Esophagus (tissue), 2 donors: Measurements from ENCODE around the gene AHCYL1. TPM values are rescaled to one million over a fixed set of nuclear protein-coding genes. Genes with fewer than 3 reads are reported as not detected.

Source experiments
- H3K27ac ChIP-seq, 2 donors: one replicate each; pipeline ENCODE4 v1.5.1; 2013; ENCODE audit warnings: low read depth in 2 of 2, mild to moderate bottlenecking in 2 of 2, inconsistent platforms in 1 of 2, low read length in 1 of 2, moderate library complexity in 1 of 2
- H3K27me3 ChIP-seq, 2 donors: one replicate each; pipeline ENCODE4 v1.6.1; 2013; ENCODE audit warnings: low read length in 2 of 2, control low read depth in 1 of 2, mild to moderate bottlenecking in 1 of 2; ENCODE audit not compliant: insufficient read depth in 2 of 2, control insufficient read depth in 1 of 2
- H3K36me3 ChIP-seq, 2 donors: one replicate each; pipeline ENCODE4 v1.6.1; 2013; ENCODE audit warnings: low read length in 1 of 2; ENCODE audit not compliant: control insufficient read depth in 2 of 2, insufficient read depth in 2 of 2
- H3K4me1 ChIP-seq, 2 donors: one replicate each; pipeline ENCODE4 v1.6.1; 2013; ENCODE audit warnings: low read length in 1 of 2; ENCODE audit not compliant: control insufficient read depth in 2 of 2, insufficient read depth in 2 of 2
- H3K4me3 ChIP-seq, 2 donors: one replicate each; pipeline ENCODE4 v1.5.1; 2013; ENCODE audit warnings: low read length in 2 of 2, mild to moderate bottlenecking in 2 of 2, low read depth in 1 of 2, moderate library complexity in 1 of 2
- H3K9me3 ChIP-seq, 2 donors: one replicate each; pipeline ENCODE4 v1.6.1; 2013; ENCODE audit warnings: mild to moderate bottlenecking in 2 of 2, low read depth in 1 of 2, low read length in 1 of 2, moderate library complexity in 1 of 2; ENCODE audit not compliant: control insufficient read depth in 2 of 2, insufficient read depth in 1 of 2
- WGBS, 2 donors: extraction: QIAGEN DNeasy Blood & Tissue Kit; methylation state at CpG; one replicate each; pipeline ENCODE4 v1.1.7; 2013; 5-methylcytosine and 5-hydroxymethylcytosine counted together
- polyA plus RNA-seq, 2 donors: library from polyadenylated mRNA; stranded (reverse); fragments of 200-250 nt; gene quantifications; one replicate each; pipeline ENCODE4 v1.2.3, GENCODE V29; 2013
- donor health status: healthy with polysubstance abuse.
- donor health status: Bipolar disorder and iron deficiency.

The AHCYL1 gene
- polyA plus RNA-seq, 2 donors: 22.6 to 34.7 TPM

GRCh38 chr1:110055493-110056284 is 71.1 kb downstream of the AHCYL1 start:
- peaks cover 0 to 3% of the 10 kb centered on the region in 2 donors for H3K4me1 ChIP-seq
- no peak overlapping the region for H3K27ac ChIP-seq
- H3K27me3 ChIP-seq: no peaks in the 10 kb centered on the region
- H3K36me3 ChIP-seq: peaks cover 27 to 59% of the 10 kb centered on the region in 2 donors
- no peaks in the 10 kb centered on the region for H3K9me3 ChIP-seq
- WGBS, 2 donors: 64 to 69% methylated on average over 5 of the region's 5 CpGs
- H3K4me3 ChIP-seq: no peak overlapping the region

GRCh38 chr1:110056285-110056683 is 71.7 kb downstream of the AHCYL1 start:
- Histone ChIP-seq H3K36me3 (peaks cover 21 to 56% of the 10 kb centered on the region in 2 donors), H3K27me3 (no peaks in the 10 kb centered on the region), H3K9me3 (no peaks in the 10 kb centered on the region), H3K4me1 (peaks cover 0 to 3% of the 10 kb centered on the region in 2 donors), H3K4me3 (no peak overlapping the region), H3K27ac (peak overlapping the region in 1 of 2 donors; percentile 57)
- WGBS, 2 donors: 41 to 65% methylated on average over 4 of the region's 4 CpGs

DNA sequence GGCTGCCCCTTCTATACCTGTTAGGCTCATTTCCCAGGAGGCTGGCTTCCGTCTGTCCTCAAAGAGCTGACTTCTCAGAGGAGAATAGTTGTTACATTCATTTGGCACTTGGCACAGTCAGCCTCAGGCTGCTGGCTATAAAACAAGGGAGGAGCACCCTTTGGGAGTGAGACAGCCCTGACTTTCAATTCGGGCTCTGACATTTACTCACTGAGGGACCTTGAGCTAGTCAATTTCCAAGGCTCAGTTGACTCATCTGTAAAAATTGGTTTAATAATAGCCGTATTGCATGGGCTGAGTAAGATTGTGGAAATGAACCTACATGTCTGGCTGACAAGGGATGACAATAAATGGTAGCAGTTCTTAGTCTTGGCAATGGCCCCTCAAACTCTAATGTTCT is 72.2 kb downstream of the AHCYL1 start:
- H3K36me3 ChIP-seq: peaks cover 16 to 54% of the 10 kb centered on the region in 2 donors
- no peaks in the 10 kb centered on the region for H3K27me3 ChIP-seq
- peaks cover 0 to 3% of the 10 kb centered on the region in 2 donors for H3K4me1 ChIP-seq
- 32 to 45% methylated on average over 3 of the region's 3 CpGs for WGBS, 2 donors
- no peaks in the 10 kb centered on the region for H3K9me3 ChIP-seq
- no peak overlapping the region for H3K4me3 ChIP-seq
- peak overlapping the region in 1 of 2 donors; percentile 57 for H3K27ac ChIP-seq

DNA sequence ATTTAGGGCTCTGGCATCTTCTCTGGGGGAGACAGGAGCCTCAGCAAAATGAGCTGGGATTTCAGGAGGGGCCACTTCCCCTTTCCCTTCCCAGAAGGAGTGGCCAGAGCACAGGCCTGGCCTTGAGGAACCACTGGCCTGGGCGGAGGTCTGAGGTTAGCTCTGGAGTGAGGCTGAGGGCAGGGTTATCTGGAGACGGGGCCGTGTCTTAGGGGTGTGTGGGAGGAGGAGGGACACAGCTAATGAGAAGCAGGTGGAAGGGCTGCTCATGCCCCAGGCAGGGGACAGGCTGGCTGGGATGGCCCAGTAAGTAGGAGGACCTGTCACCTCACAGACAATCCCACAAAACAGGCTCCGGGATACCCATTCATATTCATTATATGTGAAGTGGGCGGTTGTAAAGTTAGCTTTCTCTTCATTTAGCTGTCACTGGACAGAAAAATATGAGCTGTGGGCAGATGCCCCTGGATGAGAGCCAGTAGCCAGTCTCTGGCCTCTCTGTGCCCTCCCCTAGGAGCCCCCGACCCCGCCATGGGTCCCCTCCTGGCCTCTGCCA is 73.5 kb downstream of the AHCYL1 start:
- Histone ChIP-seq H3K36me3 (peaks cover 15 to 43% of the 10 kb centered on the region in 2 donors), H3K4me1 (peaks cover 0 to 3% of the 10 kb centered on the region in 2 donors), H3K27me3 (no peaks in the 10 kb centered on the region), H3K27ac (no peak overlapping the region), H3K9me3 (no peaks in the 10 kb centered on the region), H3K4me3 (no peak overlapping the region)
- WGBS, 2 donors: 79 to 83% methylated on average over 7 of the region's 7 CpGs

- H3K4me1 ChIP-seq: peaks cover 0 to 3% of the 10 kb centered on the region in 2 donors
- H3K36me3 ChIP-seq: peaks cover 15 to 38% of the 10 kb centered on the region in 2 donors
- WGBS, 2 donors: 76 to 82% methylated on average over 1 of the region's 1 CpG
- no peaks in the 10 kb centered on the region for H3K9me3 ChIP-seq
- no peak overlapping the region for H3K4me3 ChIP-seq
- no peak overlapping the region for H3K27ac ChIP-seq
- no peaks in the 10 kb centered on the region for H3K27me3 ChIP-seq
Observed at GRCh38 chr1:110058591-110058990, 74.0 kb downstream of the AHCYL1 start.

GRCh38 chr1:110059133-110059863 is 74.7 kb downstream of the AHCYL1 start:
- Histone ChIP-seq H3K4me1 (peaks cover 0 to 3% of the 10 kb centered on the region in 2 donors), H3K27ac (no peak overlapping the region), H3K4me3 (no peak overlapping the region), H3K9me3 (no peaks in the 10 kb centered on the region), H3K36me3 (peaks cover 15 to 31% of the 10 kb centered on the region in 2 donors), H3K27me3 (no peaks in the 10 kb centered on the region)
- WGBS, 2 donors: 85 to 88% methylated on average over 6 of the region's 6 CpGs

GRCh38 chr1:110060034-110060661 is 75.6 kb downstream of the AHCYL1 start:
- WGBS, 2 donors: 88 to 90% methylated on average over 9 of the region's 9 CpGs
- Histone ChIP-seq H3K9me3 (no peaks in the 10 kb centered on the region), H3K36me3 (peaks cover 8 to 24% of the 10 kb centered on the region in 2 donors), H3K4me1 (peaks cover 0 to 3% of the 10 kb centered on the region in 2 donors), H3K27me3 (no peaks in the 10 kb centered on the region), H3K27ac (no peak overlapping the region), H3K4me3 (no peak overlapping the region)

- 97 to 98% methylated on average over 7 of the region's 7 CpGs for WGBS, 2 donors
- H3K27ac ChIP-seq: no peak overlapping the region
- no peaks in the 10 kb centered on the region for H3K9me3 ChIP-seq
- H3K4me1 ChIP-seq: peaks cover 0 to 3% of the 10 kb centered on the region in 2 donors
- no peaks in the 10 kb centered on the region for H3K27me3 ChIP-seq
- H3K36me3 ChIP-seq: peaks cover 4 to 21% of the 10 kb centered on the region in 2 donors
- H3K4me3 ChIP-seq: no peak overlapping the region
Observed at GRCh38 chr1:110060662-110061060, 76.1 kb downstream of the AHCYL1 start.

DNA sequence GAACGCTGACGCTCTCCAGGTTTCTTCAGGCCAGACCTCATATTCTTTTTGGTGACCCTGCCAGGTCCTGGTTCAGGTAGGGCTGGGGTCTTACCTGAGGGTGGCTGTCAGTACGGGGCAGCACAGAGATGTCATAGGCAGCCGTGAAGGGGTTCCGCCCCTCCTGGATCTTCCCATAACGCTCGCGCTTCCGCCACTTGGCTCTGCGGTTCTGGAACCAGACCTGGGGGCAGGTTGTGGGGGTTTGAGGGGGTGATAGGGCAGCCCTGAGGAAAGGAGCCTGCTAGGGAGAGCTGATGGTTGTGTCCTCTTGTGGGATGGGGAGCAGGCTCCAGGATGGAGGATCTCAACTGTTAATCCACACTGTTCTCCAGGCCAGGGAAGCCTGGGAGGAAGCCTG is 76.8 kb downstream of the AHCYL1 start:
- H3K4me1 ChIP-seq: peaks cover 0 to 3% of the 10 kb centered on the region in 2 donors
- H3K36me3 ChIP-seq: peaks cover 3 to 17% of the 10 kb centered on the region in 2 donors
- H3K4me3 ChIP-seq: no peak overlapping the region
- WGBS, 2 donors: 94 to 95% methylated on average over 10 of the region's 10 CpGs
- H3K27ac ChIP-seq: no peak overlapping the region
- no peaks in the 10 kb centered on the region for H3K9me3 ChIP-seq
- no peaks in the 10 kb centered on the region for H3K27me3 ChIP-seq
